Coronary artery (tissue), 2 donors: ENCODE results near the gene RASSF1.

Source experiments
- DNase-seq: peaks from one replicate; pipeline ENCODE4 v3.0.0-alpha.2; 2017; ENCODE audit warnings: low spot score
- H3K27ac ChIP-seq, 2 donors: fragments of 200-600 bp; sonication (generic); one replicate each; pipeline ENCODE4 v1.5.1; 2016 to 2019
- H3K4me3 ChIP-seq: fragments of 200-600 bp; sonication (generic); 2 replicates; pipeline ENCODE4 v1.5.1; 2016; ENCODE audit warnings: mild to moderate bottlenecking, moderate library complexity
- TF ChIP-seq, protein P1 (sequence below): fragments of 200-600 bp; sonication (generic); IDR thresholded peaks from one replicate; pipeline ENCODE4 v1.5.1; 2019; ENCODE audit warnings: antibody characterized with exemption

The RASSF1 gene

DNA sequence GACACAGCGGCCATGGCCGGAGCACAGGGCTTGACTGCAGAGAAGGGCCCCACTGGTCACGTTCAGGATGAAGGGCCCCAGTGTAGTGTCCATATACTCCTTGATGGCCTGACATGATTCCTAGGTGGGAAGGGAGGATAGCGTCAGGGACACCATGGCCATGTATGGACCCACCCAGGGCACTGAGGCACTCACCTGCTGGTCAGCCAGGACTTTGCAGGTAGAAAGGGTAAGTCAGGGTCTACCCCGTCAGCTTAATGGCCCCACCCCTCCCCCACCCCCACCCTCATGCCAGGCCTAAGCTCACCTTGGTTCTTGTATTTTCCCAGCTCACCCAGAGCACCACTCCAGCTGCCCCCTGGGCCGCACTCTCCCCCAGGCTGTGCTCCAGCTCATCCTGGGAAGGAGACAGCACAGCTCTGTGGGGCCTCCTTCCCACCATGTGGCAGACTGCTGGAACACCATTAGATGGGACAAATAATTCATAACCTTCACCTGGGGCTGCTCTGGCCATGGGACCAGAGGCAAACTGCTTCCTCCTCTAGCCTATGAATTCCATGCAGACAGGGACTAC lies 39.9 kb downstream of the RASSF1 start:
- peak overlapping the region; percentile 74 for H3K4me3 ChIP-seq
- TF ChIP-seq, protein P1, sequence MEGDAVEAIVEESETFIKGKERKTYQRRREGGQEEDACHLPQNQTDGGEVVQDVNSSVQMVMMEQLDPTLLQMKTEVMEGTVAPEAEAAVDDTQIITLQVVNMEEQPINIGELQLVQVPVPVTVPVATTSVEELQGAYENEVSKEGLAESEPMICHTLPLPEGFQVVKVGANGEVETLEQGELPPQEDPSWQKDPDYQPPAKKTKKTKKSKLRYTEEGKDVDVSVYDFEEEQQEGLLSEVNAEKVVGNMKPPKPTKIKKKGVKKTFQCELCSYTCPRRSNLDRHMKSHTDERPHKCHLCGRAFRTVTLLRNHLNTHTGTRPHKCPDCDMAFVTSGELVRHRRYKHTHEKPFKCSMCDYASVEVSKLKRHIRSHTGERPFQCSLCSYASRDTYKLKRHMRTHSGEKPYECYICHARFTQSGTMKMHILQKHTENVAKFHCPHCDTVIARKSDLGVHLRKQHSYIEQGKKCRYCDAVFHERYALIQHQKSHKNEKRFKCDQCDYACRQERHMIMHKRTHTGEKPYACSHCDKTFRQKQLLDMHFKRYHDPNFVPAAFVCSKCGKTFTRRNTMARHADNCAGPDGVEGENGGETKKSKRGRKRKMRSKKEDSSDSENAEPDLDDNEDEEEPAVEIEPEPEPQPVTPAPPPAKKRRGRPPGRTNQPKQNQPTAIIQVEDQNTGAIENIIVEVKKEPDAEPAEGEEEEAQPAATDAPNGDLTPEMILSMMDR: no peak
- DNase-seq: peak; percentile 78
- H3K27ac ChIP-seq: peak overlapping the region; percentile 91 to 92

DNA sequence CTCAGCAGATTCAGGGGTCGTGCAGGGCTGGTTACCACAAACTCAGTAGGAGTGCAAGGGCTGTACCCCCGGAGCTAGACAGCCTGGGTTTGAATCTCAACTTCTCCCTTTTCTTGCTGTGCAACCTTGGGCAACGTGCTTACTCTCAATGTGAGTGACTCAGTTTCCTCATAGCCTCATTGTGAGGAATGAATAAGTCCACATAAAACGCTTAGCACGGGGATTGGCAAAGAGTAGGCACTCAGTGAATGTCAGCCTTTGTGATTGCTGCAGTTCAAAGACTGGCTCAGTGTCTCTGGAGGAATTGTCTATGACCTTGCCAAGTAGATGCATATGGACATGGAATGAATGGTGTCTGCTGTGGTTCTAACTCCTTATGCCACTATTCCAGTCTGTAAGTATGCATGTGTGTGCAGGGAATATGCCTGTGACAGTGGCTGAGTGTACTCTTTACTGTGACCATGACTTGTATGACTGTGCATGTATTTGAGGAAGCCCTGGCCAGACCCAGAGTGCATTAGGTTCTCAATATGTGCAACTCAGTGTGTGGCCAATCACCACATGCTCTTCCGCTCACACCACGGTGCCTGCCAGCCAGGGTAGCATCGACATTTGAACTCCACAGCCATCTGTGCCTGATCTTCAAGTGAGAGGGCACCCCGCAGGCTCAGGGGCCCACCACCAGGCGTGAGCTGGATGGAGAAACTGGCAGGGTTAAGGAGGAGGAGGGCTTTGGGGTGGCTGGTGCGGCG lies 40.5 kb downstream of the RASSF1 start:
- no peak for DNase-seq
- TF ChIP-seq, protein P1: no peak
- Histone ChIP-seq H3K27ac (peak overlapping the region; percentile 91 to 92), H3K4me3 (peak overlapping the region; percentile 74)

DNA sequence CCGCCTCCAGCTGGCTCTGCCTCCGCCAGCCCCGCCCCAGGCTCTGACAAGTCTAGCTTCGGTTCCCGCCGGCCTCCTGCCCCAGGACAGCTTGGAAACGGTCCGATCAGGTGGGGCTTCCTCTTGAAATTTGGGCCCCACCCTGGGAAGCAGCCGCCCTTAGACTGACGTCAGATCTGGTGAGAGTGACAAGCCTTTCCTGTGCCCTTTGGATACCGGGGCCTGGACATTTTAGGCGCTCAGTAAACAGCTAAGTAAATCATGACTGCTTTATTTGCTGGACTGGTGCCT lies 41.1 kb downstream of the RASSF1 start:
- no peak for DNase-seq
- peak overlapping the region; percentile 91 to 92 for H3K27ac ChIP-seq
- TF ChIP-seq, protein P1: no peak
- peak overlapping the region; percentile 74 for H3K4me3 ChIP-seq

DNA sequence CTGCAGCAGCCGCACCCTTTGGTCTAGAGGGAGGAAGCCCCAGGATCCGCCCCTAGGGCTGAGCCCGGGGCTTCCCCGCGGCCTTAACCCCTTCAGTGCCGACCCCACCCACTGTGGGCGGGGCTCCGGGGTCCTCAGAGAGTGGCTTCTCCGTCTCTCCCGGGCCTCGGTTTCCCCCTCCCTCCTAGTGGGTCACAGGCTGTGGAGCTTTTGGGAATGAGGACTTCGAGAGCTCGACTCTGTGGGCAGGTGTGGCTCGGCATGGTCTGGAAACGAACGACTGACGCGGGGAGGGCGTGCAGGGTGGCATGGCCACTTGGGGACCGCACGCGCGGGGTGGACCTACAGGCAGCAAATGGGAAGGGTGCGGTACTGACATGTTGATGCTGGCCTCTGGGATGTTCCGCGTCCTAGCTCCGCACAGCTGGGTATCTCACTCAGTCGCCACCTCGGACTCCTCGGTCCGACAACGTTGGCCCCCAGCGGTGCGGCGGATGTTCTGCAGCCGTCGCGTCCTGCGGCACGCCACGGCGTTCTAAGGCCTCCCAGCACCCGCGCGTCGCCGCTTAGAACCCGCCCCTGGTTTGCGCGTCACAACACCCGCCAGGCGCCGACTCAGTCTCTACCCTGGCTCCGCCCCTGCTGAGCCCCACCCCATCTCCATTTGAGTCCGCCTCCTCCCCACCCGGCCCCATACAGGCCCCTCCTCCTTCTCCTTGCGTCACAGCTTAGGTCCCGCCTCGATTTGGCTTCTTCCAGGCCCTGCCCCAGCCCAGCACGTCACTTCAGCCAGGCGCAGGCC lies 41.6 kb downstream of the RASSF1 start, which contains the start of the genes HYAL3 and NAA80:
TSS of gene HYAL3 (minus strand) at position 570 of the 802 bp plus-strand sequence. CDS start 3,803 bp downstream, outside the sequence.
TSS of gene NAA80 (minus strand) at position 570 of the 802 bp plus-strand sequence. CDS start 1,942 bp downstream, outside the sequence.
- TF ChIP-seq, protein P1: peak; percentile 13
- Histone ChIP-seq H3K27ac (peak within 1 kb of the TSS; percentile 91 to 92), H3K4me3 (peak within 1 kb of the TSS; percentile 74)
- peak; percentile 100 for DNase-seq

DNA sequence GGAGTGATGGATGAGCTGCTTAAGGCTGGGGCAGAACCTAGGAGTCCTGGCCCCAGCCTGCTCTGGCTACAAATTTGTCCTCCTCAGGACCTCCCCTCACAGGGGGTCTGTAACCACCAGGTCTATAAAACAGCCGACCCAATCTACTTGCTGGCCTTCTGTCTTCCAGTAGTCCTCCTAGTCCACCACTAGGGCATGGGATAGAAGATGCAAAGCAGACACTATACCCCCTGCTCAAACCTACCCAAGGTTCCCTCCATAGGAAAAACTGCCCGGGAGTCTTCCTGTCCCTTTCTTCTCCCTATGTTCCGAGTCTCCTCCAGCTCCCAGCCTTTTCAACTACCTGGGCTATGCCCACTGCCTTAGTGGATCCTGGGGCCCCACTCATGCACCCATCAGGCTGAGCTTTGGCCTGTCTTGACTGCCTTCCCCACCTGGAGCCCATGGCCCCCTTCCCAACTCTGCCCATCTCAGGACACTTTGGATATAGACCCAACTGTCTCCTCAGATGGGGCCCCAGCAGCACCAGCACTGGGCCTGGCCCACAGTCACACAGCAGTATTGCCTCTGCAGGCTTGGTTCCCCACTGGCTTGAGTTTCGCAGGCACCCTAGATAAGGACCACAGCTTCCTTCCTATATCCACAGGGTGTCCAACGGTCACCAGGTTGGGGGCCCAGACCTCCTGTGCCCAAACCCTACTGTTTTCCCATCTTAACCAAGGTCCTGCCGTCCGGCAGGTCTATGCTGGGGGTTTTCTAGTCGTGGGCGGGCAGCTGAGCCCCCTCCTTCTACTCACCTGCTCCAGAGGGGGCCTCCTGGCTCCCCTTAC lies 42.5 kb downstream of the RASSF1 start:
- peak overlapping the region; percentile 91 to 92 for H3K27ac ChIP-seq
- peak; percentile 77 for DNase-seq
- peak overlapping the region; percentile 74 for H3K4me3 ChIP-seq
- TF ChIP-seq, protein P1: no peak

DNA sequence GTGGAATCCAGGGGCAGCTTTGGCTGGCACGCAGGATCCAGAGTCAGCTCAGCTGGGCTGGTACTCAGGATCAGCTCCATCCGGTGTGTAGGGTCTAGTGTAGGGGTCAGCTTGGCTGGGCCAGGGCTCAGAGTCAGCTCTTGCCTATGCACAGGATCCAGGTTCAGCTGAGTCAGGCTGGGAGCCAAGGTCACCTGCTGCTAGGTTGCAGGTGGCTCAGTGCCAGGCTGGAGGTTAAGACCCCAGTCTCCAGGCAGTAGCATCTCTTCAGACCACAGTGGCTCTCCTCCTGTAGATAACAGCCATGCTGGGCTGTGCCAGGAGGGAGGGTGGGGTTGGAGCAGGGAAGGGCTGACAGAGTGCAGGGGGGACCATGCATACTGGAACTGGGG lies 43.3 kb downstream of the RASSF1 start:
- TF ChIP-seq, protein P1: no peak
- no peak overlapping the region for H3K4me3 ChIP-seq
- DNase-seq: no peak
- no peak overlapping the region for H3K27ac ChIP-seq
